ENCODE results near the gene FOXI1. TPM values are rescaled to one million over a fixed set of nuclear protein-coding genes. Genes with fewer than 3 reads are reported as not detected.

Gene FOXI1
- total RNA-seq, 1 experiment from 2014 or later = not detected

DNA sequence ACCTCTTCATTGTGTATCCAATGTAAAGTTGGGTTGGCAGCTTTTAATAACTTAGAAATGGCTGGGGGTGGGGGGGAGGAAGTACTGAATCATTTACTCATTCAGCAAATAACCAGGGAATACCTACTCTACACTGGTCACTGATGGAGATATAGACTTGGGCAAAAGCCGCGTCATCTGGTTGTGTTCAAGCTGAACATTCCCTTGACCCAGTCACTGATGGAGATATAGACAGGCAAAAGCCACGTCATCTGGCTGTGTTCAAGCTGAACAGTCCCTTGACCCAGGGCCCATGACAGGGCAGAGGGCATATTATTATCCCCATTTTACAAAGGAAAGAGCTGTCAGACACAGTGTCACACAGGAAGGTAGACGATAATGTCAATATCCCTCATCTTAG lies 32.6 kb downstream of the FOXI1 start:
- H3K27me3 ChIP-seq (ENCODE audit: insufficient read depth, low read length) = no peaks in the 10 kb centered on the region
- H3K9me2 ChIP-seq (ENCODE audit: insufficient read depth) = no peaks in the 10 kb centered on the region
- TF ChIP-seq EZH2 (IDR thresholded peaks at IDR 0.05) = no peak
- no peak for TF ChIP-seq ATF3 (IDR thresholded peaks at IDR 0.05)
- no peak for TF ChIP-seq CBX3 (IDR thresholded peaks at IDR 0.05; ENCODE audit: low read depth)
- no peak for TF ChIP-seq EGR1 (IDR thresholded peaks at IDR 0.05; ENCODE audit: low read depth)
- TF ChIP-seq, protein P1, sequence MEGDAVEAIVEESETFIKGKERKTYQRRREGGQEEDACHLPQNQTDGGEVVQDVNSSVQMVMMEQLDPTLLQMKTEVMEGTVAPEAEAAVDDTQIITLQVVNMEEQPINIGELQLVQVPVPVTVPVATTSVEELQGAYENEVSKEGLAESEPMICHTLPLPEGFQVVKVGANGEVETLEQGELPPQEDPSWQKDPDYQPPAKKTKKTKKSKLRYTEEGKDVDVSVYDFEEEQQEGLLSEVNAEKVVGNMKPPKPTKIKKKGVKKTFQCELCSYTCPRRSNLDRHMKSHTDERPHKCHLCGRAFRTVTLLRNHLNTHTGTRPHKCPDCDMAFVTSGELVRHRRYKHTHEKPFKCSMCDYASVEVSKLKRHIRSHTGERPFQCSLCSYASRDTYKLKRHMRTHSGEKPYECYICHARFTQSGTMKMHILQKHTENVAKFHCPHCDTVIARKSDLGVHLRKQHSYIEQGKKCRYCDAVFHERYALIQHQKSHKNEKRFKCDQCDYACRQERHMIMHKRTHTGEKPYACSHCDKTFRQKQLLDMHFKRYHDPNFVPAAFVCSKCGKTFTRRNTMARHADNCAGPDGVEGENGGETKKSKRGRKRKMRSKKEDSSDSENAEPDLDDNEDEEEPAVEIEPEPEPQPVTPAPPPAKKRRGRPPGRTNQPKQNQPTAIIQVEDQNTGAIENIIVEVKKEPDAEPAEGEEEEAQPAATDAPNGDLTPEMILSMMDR (IDR thresholded peaks at IDR 0.05 in 2 of 3, conservative IDR thresholded peaks at IDR 0.05 in 1 of 3; ENCODE audit: borderline replicate concordance in 1 of 3, insufficient read depth in 1 of 3, low read depth in 2 of 3, low read length in 2 of 3) = no peak
- no peak overlapping the region for H3K27ac ChIP-seq (ENCODE audit: low read depth, low read length)
- no peaks in the 10 kb centered on the region for H3K36me3 ChIP-seq (ENCODE audit: control insufficient read depth in 1 of 2, insufficient read depth in 2 of 2, low read length in 2 of 2)
- intact Hi-C loops (cut with micrococcal nuclease) = no loop called here
- ChIA-PET POLR2A (no interaction called here), CTCF (no interaction called here), RAD21 (ENCODE audit: low non-redundant PET in 1 of 2, low total read pairs in 2 of 2, uncharacterized antibody in 2 of 2, unreplicated experiment in 2 of 2) (no interaction called here)
- no peak for ATAC-seq
- BruUV-seq (replicated peaks) = no TSS peak
- no peak for DNase-seq (ENCODE audit: low read depth, low spot score)
- no peak overlapping the region for H3K4me3 ChIP-seq (replicated peaks in 1 of 2; ENCODE audit: low read depth in 1 of 2, low read length in 2 of 2)
- H2AFZ ChIP-seq (ENCODE audit: low read depth, low read length, poor library complexity, severe bottlenecking) = no peak overlapping the region
- H3K9me3 ChIP-seq (ENCODE audit: control insufficient read depth in 1 of 2, insufficient read depth in 1 of 2, low read depth in 1 of 2, low read length in 2 of 2) = no peaks in the 10 kb centered on the region
- no peak overlapping the region for H3K4me2 ChIP-seq (ENCODE audit: low read length)
- H3K79me2 ChIP-seq (ENCODE audit: insufficient read depth, low read length) = no peaks in the 10 kb centered on the region
- no peaks in the 10 kb centered on the region for H3K4me1 ChIP-seq (ENCODE audit: control insufficient read depth in 1 of 2, insufficient read depth in 2 of 2, low read length in 2 of 2)
- H3K9ac ChIP-seq (ENCODE audit: low read length) = no peak overlapping the region
- H4K20me1 ChIP-seq (ENCODE audit: insufficient read depth) = no peaks in the 10 kb centered on the region

DNA sequence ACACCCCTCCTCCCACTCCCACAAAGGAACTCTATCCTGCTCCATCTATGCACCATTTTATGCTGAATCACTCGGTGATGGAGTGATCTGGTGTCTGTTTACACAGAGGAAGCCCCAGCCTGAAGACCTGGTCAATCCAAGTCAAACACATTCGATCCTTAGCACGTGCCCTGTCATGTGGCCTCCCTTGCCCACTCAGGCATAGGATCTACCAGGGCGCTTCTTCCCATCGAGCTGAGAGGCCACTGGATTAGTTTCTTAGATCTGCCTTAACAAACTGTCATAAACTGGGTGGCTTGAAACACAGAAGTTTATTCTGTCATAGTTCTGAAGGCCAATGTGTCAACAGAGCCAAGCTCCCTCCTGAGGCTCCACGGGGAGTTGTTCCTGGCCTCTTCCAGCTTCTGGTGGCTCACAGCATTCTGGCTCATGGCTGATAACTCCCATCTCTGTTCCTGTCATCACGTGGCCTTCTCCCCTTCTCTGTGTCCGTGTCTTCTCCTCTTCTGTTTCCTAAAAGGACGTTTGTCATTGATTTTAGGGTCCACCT lies 34.2 kb downstream of the FOXI1 start:
- ChIA-PET POLR2A (no interaction called here), CTCF (no interaction called here), RAD21 (ENCODE audit: low non-redundant PET in 1 of 2, low total read pairs in 2 of 2, uncharacterized antibody in 2 of 2, unreplicated experiment in 2 of 2) (no interaction called here)
- H3K9ac ChIP-seq (ENCODE audit: low read length) = no peak overlapping the region
- DNase-seq (ENCODE audit: low read depth, low spot score) = no peak
- no TSS peak for BruUV-seq (replicated peaks)
- no peaks in the 10 kb centered on the region for H3K4me1 ChIP-seq (ENCODE audit: control insufficient read depth in 1 of 2, insufficient read depth in 2 of 2, low read length in 2 of 2)
- H3K9me2 ChIP-seq (ENCODE audit: insufficient read depth) = no peaks in the 10 kb centered on the region
- ATAC-seq = no peak
- no peak overlapping the region for H2AFZ ChIP-seq (ENCODE audit: low read depth, low read length, poor library complexity, severe bottlenecking)
- no peaks in the 10 kb centered on the region for H4K20me1 ChIP-seq (ENCODE audit: insufficient read depth)
- no peaks in the 10 kb centered on the region for H3K36me3 ChIP-seq (ENCODE audit: control insufficient read depth in 1 of 2, insufficient read depth in 2 of 2, low read length in 2 of 2)
- no peak overlapping the region for H3K4me3 ChIP-seq (replicated peaks in 1 of 2; ENCODE audit: low read depth in 1 of 2, low read length in 2 of 2)
- no peaks in the 10 kb centered on the region for H3K27me3 ChIP-seq (ENCODE audit: insufficient read depth, low read length)
- H3K27ac ChIP-seq (ENCODE audit: low read depth, low read length) = no peak overlapping the region
- H3K79me2 ChIP-seq (ENCODE audit: insufficient read depth, low read length) = no peaks in the 10 kb centered on the region
- H3K4me2 ChIP-seq (ENCODE audit: low read length) = no peak overlapping the region
- intact Hi-C loops (cut with micrococcal nuclease) = no loop called here
- no peaks in the 10 kb centered on the region for H3K9me3 ChIP-seq (ENCODE audit: control insufficient read depth in 1 of 2, insufficient read depth in 1 of 2, low read depth in 1 of 2, low read length in 2 of 2)
- TF ChIP-seq POLR2AphosphoS5 (IDR thresholded peaks at IDR 0.05; ENCODE audit: low read depth, low read length) = no peak
- TF ChIP-seq EGR1 (IDR thresholded peaks at IDR 0.05; ENCODE audit: low read depth) = no peak
- no peak for TF ChIP-seq ZFX (IDR thresholded peaks at IDR 0.05)
- TF ChIP-seq CEBPB (IDR thresholded peaks at IDR 0.05; ENCODE audit: low read depth) = no peak
- no peak for TF ChIP-seq YY1 (IDR thresholded peaks at IDR 0.05; ENCODE audit: extremely low read depth, insufficient replicate concordance, low read depth, low read length)
- TF ChIP-seq SRF (IDR thresholded peaks at IDR 0.05; ENCODE audit: low read depth) = no peak
- TF ChIP-seq JUND (IDR thresholded peaks at IDR 0.05) = no peak
- no peak for TF ChIP-seq CBX3 (IDR thresholded peaks at IDR 0.05; ENCODE audit: low read depth)
- no peak for TF ChIP-seq REST (IDR thresholded peaks at IDR 0.05; ENCODE audit: low read depth)
- TF ChIP-seq POLR2A (IDR thresholded peaks at IDR 0.05; ENCODE audit: borderline replicate concordance, extremely low read depth, insufficient read depth, insufficient read length) = no peak
- TF ChIP-seq ZNF274 (IDR thresholded peaks at IDR 0.05; ENCODE audit: low read depth, low read length) = no peak

Measured in HCT116 (cell line).